HCT116 (cell line): ENCODE data around the gene AARS2.

Experiments used
- CEBPB ChIP-seq: IDR thresholded peaks from 2 replicates; pipeline ENCODE4 v1.6.1; 2012; ENCODE audit warnings: low read depth
- EZH2phosphoT487 ChIP-seq: fragments of 200-600 bp; IDR thresholded peaks from 2 replicates; pipeline ENCODE4 v1.6.1; 2018; ENCODE audit warnings: antibody characterized with exemption, borderline replicate concordance
- POLR2A ChIP-seq: IDR thresholded peaks from 2 replicates; pipeline ENCODE4 v1.7.0; 2011; ENCODE audit warnings: borderline replicate concordance; ENCODE audit not compliant: insufficient read depth, insufficient read length; ENCODE audit errors: extremely low read depth
- TF ChIP-seq, protein P1 (sequence below), 3 experiments: fragments of 200-600 bp in 1 of 3; sonication (generic) in 1 of 3; IDR thresholded peaks in 2 of 3; conservative IDR thresholded peaks in 1 of 3; 2 replicates each; pipeline ENCODE4 v1.5.1; 2012 to 2017; ENCODE audit warnings: low read depth in 2 of 3, low read length in 2 of 3, antibody characterized with exemption in 1 of 3, borderline replicate concordance in 1 of 3, control low read depth in 1 of 3, mild to moderate bottlenecking in 1 of 3, mixed read lengths in 1 of 3, mixed run types in 1 of 3, moderate library complexity in 1 of 3; ENCODE audit not compliant: insufficient read depth in 1 of 3

DNA sequence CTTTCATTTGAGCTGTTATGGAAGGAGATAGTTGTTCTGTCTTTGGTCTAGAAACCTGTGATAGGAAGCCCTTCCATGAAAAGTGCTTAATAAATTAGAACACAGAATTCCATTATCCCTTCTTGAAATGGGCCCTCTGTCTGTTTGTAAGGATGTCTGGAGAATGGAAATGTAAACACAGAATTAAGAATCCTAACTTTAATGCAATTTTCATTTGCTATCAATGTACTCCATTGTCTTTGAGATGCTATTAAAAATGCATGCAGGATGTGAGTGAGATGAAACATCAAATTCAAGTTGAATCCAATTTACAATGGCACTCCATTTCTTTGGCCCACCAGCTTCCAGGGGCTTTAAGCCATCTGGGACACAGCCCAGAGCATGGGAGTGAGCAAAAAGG lies 13.9 kb upstream of the AARS2 start:
- TF ChIP-seq POLR2A (no peak), EZH2phosphoT487 (no peak), CEBPB (no peak)
- TF ChIP-seq, protein P1, sequence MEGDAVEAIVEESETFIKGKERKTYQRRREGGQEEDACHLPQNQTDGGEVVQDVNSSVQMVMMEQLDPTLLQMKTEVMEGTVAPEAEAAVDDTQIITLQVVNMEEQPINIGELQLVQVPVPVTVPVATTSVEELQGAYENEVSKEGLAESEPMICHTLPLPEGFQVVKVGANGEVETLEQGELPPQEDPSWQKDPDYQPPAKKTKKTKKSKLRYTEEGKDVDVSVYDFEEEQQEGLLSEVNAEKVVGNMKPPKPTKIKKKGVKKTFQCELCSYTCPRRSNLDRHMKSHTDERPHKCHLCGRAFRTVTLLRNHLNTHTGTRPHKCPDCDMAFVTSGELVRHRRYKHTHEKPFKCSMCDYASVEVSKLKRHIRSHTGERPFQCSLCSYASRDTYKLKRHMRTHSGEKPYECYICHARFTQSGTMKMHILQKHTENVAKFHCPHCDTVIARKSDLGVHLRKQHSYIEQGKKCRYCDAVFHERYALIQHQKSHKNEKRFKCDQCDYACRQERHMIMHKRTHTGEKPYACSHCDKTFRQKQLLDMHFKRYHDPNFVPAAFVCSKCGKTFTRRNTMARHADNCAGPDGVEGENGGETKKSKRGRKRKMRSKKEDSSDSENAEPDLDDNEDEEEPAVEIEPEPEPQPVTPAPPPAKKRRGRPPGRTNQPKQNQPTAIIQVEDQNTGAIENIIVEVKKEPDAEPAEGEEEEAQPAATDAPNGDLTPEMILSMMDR (IDR thresholded peaks at IDR 0.05 in 2 of 3, conservative IDR thresholded peaks at IDR 0.05 in 1 of 3; ENCODE audit: borderline replicate concordance in 1 of 3, insufficient read depth in 1 of 3, low read depth in 2 of 3, low read length in 2 of 3) = no peak
